ENCODE results near the gene TMEM130. TPM values are rescaled to one million over a fixed set of nuclear protein-coding genes. Genes with fewer than 3 reads are reported as not detected.

TMEM130 gene
- total and polyA plus RNA-seq, 2 experiments from 2014 or later = 1.5 to 2.0 TPM

DNA sequence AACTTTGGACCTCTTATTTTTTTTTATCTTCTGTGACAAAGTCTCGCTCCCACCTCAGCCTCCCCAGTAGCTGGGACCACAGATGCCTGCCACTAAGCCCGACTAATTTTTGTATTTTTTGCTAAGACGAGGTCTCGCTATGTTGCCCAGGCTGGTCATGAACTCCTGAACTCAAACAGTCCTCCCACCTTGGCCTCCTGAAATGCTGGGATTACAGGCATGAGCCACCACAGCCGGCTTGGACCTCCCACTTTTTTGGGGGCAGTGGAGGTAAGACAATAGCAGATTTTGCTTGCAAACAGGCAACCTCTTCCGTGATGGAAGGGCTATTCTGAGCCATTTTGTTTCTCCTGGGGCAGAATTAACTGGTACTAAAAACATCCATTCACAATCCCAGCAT lies 7.3 kb upstream of the TMEM130 start:
- TF ChIP-seq EZH2 (IDR thresholded peaks at IDR 0.05; ENCODE audit: low read depth, unreplicated experiment) = no peak
- TF ChIP-seq CREB1 (CRISPR knock-in tag; IDR thresholded peaks at IDR 0.05; ENCODE audit: low read depth) = no peak
- no peak for TF ChIP-seq EZH2phosphoT487 (IDR thresholded peaks at IDR 0.05; ENCODE audit: unreplicated experiment)
- TF ChIP-seq, protein P1, sequence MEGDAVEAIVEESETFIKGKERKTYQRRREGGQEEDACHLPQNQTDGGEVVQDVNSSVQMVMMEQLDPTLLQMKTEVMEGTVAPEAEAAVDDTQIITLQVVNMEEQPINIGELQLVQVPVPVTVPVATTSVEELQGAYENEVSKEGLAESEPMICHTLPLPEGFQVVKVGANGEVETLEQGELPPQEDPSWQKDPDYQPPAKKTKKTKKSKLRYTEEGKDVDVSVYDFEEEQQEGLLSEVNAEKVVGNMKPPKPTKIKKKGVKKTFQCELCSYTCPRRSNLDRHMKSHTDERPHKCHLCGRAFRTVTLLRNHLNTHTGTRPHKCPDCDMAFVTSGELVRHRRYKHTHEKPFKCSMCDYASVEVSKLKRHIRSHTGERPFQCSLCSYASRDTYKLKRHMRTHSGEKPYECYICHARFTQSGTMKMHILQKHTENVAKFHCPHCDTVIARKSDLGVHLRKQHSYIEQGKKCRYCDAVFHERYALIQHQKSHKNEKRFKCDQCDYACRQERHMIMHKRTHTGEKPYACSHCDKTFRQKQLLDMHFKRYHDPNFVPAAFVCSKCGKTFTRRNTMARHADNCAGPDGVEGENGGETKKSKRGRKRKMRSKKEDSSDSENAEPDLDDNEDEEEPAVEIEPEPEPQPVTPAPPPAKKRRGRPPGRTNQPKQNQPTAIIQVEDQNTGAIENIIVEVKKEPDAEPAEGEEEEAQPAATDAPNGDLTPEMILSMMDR (conservative IDR thresholded peaks at IDR 0.05; ENCODE audit: low read depth in 2 of 2) = no peak
- TF ChIP-seq ZNF114 (CRISPR knock-in tag; IDR thresholded peaks at IDR 0.05) = no peak
- no peak for TF ChIP-seq JUNB (IDR thresholded peaks at IDR 0.05; ENCODE audit: unreplicated experiment)
- no peak for TF ChIP-seq POLR2AphosphoS5 (IDR thresholded peaks at IDR 0.05; ENCODE audit: low read depth)
- TF ChIP-seq, protein P2, sequence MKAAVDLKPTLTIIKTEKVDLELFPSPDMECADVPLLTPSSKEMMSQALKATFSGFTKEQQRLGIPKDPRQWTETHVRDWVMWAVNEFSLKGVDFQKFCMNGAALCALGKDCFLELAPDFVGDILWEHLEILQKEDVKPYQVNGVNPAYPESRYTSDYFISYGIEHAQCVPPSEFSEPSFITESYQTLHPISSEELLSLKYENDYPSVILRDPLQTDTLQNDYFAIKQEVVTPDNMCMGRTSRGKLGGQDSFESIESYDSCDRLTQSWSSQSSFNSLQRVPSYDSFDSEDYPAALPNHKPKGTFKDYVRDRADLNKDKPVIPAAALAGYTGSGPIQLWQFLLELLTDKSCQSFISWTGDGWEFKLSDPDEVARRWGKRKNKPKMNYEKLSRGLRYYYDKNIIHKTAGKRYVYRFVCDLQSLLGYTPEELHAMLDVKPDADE (IDR thresholded peaks at IDR 0.05) = no peak
- TF ChIP-seq NANOG (IDR thresholded peaks at IDR 0.05; ENCODE audit: borderline replicate concordance) = no peak
- no peak overlapping the region for H3K27ac Mint-ChIP-seq
- H3K4me2 ChIP-seq = 0 out of 2 replicates have a peak overlapping the region, but pooled peaks have one; percentile 93

DNA sequence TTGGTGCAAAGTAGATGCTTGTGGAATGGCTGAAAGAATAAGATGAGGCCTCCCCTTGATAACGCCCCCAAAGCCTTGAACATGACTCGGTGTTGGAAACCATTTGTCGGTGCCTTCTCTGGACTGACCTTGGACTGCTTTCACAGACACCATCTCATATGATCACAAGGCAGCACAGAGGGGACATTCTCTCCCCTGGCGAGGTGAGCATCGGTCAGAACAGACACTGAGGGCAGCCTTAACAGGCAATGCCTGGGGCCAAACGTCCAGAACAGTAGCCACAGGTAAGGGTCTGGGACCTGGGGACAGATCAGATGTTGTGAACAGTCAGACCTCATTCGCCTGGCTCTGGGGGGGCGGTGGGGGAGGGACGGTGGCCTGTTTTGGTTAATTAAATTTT lies 5.7 kb upstream of the TMEM130 start:
- ATAC-seq (no peak), DNase-seq (ENCODE audit: low spot score) (no peak)
- H3K27me3 Mint-ChIP-seq (ENCODE audit: insufficient read depth, low read depth, poor library complexity) = peaks cover 9% of the 10 kb centered on the region
- no peak overlapping the region for H3K4me3 Mint-ChIP-seq
- peaks cover 16% of the 10 kb centered on the region for H3K79me2 ChIP-seq (replicated peaks; ENCODE audit: insufficient read depth)
- peaks cover 7% of the 10 kb centered on the region; the same call in 1 of the 2 replicates for H4K20me1 ChIP-seq (replicated peaks; ENCODE audit: insufficient read depth)
- H3K27ac Mint-ChIP-seq = no peak overlapping the region
- peaks cover 10% of the 10 kb centered on the region; the same call in 1 of the 2 replicates for H3K27me3 ChIP-seq (ENCODE audit: insufficient read depth)
- H2AFZ ChIP-seq = no peak overlapping the region
- no peaks in the 10 kb centered on the region for H3K9me2 ChIP-seq (ENCODE audit: insufficient read depth)
- no peak overlapping the region for H3K4me3 ChIP-seq
- H3K36me3 ChIP-seq (ENCODE audit: insufficient read depth) = no peaks in the 10 kb centered on the region; the same call in 1 of the 2 replicates
- no peak overlapping the region for H3K27ac ChIP-seq (ENCODE audit: low read depth)
- no peaks in the 10 kb centered on the region for H3F3A ChIP-seq (replicated peaks; ENCODE audit: low read depth)
- peaks cover 7% of the 10 kb centered on the region for H3K4me1 ChIP-seq (ENCODE audit: insufficient read depth)
- H3K4me1 Mint-ChIP-seq = peaks cover 14% of the 10 kb centered on the region; the same call in 2 of the 3 replicates
- H3K9me3 Mint-ChIP-seq = no peaks in the 10 kb centered on the region
- no peak overlapping the region for H3K4me2 ChIP-seq
- TF ChIP-seq, protein P3, sequence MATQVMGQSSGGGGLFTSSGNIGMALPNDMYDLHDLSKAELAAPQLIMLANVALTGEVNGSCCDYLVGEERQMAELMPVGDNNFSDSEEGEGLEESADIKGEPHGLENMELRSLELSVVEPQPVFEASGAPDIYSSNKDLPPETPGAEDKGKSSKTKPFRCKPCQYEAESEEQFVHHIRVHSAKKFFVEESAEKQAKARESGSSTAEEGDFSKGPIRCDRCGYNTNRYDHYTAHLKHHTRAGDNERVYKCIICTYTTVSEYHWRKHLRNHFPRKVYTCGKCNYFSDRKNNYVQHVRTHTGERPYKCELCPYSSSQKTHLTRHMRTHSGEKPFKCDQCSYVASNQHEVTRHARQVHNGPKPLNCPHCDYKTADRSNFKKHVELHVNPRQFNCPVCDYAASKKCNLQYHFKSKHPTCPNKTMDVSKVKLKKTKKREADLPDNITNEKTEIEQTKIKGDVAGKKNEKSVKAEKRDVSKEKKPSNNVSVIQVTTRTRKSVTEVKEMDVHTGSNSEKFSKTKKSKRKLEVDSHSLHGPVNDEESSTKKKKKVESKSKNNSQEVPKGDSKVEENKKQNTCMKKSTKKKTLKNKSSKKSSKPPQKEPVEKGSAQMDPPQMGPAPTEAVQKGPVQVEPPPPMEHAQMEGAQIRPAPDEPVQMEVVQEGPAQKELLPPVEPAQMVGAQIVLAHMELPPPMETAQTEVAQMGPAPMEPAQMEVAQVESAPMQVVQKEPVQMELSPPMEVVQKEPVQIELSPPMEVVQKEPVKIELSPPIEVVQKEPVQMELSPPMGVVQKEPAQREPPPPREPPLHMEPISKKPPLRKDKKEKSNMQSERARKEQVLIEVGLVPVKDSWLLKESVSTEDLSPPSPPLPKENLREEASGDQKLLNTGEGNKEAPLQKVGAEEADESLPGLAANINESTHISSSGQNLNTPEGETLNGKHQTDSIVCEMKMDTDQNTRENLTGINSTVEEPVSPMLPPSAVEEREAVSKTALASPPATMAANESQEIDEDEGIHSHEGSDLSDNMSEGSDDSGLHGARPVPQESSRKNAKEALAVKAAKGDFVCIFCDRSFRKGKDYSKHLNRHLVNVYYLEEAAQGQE (IDR thresholded peaks at IDR 0.05; ENCODE audit: unreplicated experiment) = no peak
- TF ChIP-seq EZH2 (IDR thresholded peaks at IDR 0.05; ENCODE audit: low read depth, unreplicated experiment) = no peak
- TF ChIP-seq, protein P2 (IDR thresholded peaks at IDR 0.05) = no peak
- H3K36me3 Mint-ChIP-seq (ENCODE audit: low read depth) = peaks cover under 1% of the 10 kb centered on the region; the same call in 1 of the 3 replicates

More for the DNA sequence above, 7.3 kb upstream of the TMEM130 start:
- no peak overlapping the region for H3K4me3 ChIP-seq
- H3K9me2 ChIP-seq (ENCODE audit: insufficient read depth) = no peaks in the 10 kb centered on the region
- no peaks in the 10 kb centered on the region for H3F3A ChIP-seq (replicated peaks; ENCODE audit: low read depth)
- peaks cover 16% of the 10 kb centered on the region for H3K36me3 Mint-ChIP-seq (ENCODE audit: low read depth)
- H3K27me3 Mint-ChIP-seq (ENCODE audit: insufficient read depth, low read depth, poor library complexity) = peaks cover 5% of the 10 kb centered on the region
- H4K20me1 ChIP-seq (replicated peaks; ENCODE audit: insufficient read depth) = peaks cover 8% of the 10 kb centered on the region; the same call in 1 of the 2 replicates
- H2AFZ ChIP-seq = no peak overlapping the region
- DNase-seq (ENCODE audit: low spot score) (no peak), ATAC-seq (no peak)
- peaks cover 3% of the 10 kb centered on the region for H3K4me1 ChIP-seq (ENCODE audit: insufficient read depth)
- H3K27me3 ChIP-seq (ENCODE audit: insufficient read depth) = no peaks in the 10 kb centered on the region
- no peak overlapping the region for H3K27ac ChIP-seq (ENCODE audit: low read depth)
- no peaks in the 10 kb centered on the region for H3K9me3 Mint-ChIP-seq
- H3K79me2 ChIP-seq (replicated peaks; ENCODE audit: insufficient read depth) = peaks cover 23% of the 10 kb centered on the region
- H3K4me3 Mint-ChIP-seq = peak overlapping the region; percentile 58
- H3K36me3 ChIP-seq (ENCODE audit: insufficient read depth) = peaks cover 9% of the 10 kb centered on the region
- peaks cover 11% of the 10 kb centered on the region; the same call in 2 of the 3 replicates for H3K4me1 Mint-ChIP-seq
